ENCODE results near the gene ACTL10.

Gene ACTL10

DNA sequence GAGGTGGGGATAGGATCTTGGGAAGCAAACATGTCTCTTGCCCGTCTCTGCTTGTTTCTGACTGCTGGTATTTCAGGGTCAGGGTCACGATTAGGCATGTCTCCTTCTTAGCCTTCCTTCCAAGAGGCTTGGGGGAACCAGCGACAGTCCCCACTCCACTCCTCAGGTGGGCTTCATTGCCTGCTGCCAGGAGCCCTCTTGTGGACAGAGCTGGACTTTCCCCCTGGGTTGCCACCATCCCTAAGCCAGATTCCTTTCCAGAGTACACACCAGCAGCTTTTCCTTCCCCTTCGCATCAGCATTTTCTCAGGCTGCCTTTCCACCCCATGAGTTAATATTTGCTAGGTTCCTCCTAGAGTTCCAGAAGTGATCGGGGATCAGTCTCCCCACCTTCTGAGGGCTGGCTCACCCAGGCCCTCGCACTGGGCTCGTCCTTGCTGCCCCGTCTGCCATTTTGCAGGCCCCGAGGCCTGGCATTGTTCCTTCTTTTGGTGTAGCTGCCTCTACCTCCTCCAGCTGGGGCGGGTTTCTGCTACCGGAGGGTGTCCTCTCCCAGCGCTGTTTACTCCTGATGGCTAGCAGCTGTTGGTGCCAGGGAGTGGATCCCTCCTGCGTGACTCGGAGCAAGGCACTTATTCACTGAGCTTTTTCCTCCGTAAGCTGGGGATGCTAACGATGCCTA lies 13.4 kb upstream of the ACTL10 start (continued):
- TF ChIP-seq, protein P1, sequence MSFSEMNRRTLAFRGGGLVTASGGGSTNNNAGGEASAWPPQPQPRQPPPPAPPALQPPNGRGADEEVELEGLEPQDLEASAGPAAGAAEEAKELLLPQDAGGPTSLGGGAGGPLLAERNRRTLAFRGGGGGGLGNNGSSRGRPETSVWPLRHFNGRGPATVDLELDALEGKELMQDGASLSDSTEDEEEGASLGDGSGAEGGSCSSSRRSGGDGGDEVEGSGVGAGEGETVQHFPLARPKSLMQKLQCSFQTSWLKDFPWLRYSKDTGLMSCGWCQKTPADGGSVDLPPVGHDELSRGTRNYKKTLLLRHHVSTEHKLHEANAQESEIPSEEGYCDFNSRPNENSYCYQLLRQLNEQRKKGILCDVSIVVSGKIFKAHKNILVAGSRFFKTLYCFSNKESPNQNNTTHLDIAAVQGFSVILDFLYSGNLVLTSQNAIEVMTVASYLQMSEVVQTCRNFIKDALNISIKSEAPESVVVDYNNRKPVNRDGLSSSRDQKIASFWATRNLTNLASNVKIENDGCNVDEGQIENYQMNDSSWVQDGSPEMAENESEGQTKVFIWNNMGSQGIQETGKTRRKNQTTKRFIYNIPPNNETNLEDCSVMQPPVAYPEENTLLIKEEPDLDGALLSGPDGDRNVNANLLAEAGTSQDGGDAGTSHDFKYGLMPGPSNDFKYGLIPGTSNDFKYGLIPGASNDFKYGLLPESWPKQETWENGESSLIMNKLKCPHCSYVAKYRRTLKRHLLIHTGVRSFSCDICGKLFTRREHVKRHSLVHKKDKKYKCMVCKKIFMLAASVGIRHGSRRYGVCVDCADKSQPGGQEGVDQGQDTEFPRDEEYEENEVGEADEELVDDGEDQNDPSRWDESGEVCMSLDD (tag by site-specific recombination; IDR thresholded peaks at IDR 0.05): no peak
- TF ChIP-seq ZNF335 (tag by site-specific recombination; conservative IDR thresholded peaks at IDR 0.05) (no peak), ZNF707 (tag by site-specific recombination; IDR thresholded peaks at IDR 0.05) (no peak), ZNF416 (tag by site-specific recombination; IDR thresholded peaks at IDR 0.05) (no peak), ZNF629 (tag by site-specific recombination; IDR thresholded peaks at IDR 0.05) (peak; percentile 37; the same call in 1 of the 2 replicates), ZNF658 (tag by site-specific recombination; IDR thresholded peaks at IDR 0.05) (no peak), ZNF202 (tag by site-specific recombination; IDR thresholded peaks at IDR 0.05; ENCODE audit: borderline replicate concordance) (no peak), ZBTB20 (tag by site-specific recombination; IDR thresholded peaks at IDR 0.05) (no peak), FEZF1 (tag by site-specific recombination; IDR thresholded peaks at IDR 0.05) (no peak), ZNF221 (tag by site-specific recombination; IDR thresholded peaks at IDR 0.05; ENCODE audit: borderline replicate concordance) (no peak), ZNF621 (tag by site-specific recombination; IDR thresholded peaks at IDR 0.05) (no peak), ZNF391 (tag by site-specific recombination; IDR thresholded peaks at IDR 0.05; ENCODE audit: borderline replicate concordance, low read depth) (peak; percentile 54; the same call in 1 of the 2 replicates), ZNF473 (tag by site-specific recombination; IDR thresholded peaks at IDR 0.05) (no peak), SP7 (tag by site-specific recombination; IDR thresholded peaks at IDR 0.05) (no peak; the same call in 1 of the 2 replicates), ZNF112 (tag by site-specific recombination; IDR thresholded peaks at IDR 0.05) (no peak), SP2 (tag by site-specific recombination; IDR thresholded peaks at IDR 0.05) (no peak), ZNF768 (tag by site-specific recombination; IDR thresholded peaks at IDR 0.05) (no peak), KLF9 (tag by site-specific recombination; IDR thresholded peaks at IDR 0.05; ENCODE audit: low read depth) (no peak), ZBTB7A (tag by site-specific recombination; IDR thresholded peaks at IDR 0.05; ENCODE audit: low read depth) (0 out of 2 replicates have a peak, but pooled peaks have one; percentile 55), ZNF600 (tag by site-specific recombination; IDR thresholded peaks at IDR 0.05) (peak; percentile 61), ZNF211 (tag by site-specific recombination; IDR thresholded peaks at IDR 0.05; ENCODE audit: low read depth) (no peak), HOXC10 (CRISPR knock-in tag; IDR thresholded peaks at IDR 0.05) (no peak), MYNN (tag by site-specific recombination; IDR thresholded peaks at IDR 0.05; ENCODE audit: borderline replicate concordance) (no peak)
- TF ChIP-seq, protein P2, sequence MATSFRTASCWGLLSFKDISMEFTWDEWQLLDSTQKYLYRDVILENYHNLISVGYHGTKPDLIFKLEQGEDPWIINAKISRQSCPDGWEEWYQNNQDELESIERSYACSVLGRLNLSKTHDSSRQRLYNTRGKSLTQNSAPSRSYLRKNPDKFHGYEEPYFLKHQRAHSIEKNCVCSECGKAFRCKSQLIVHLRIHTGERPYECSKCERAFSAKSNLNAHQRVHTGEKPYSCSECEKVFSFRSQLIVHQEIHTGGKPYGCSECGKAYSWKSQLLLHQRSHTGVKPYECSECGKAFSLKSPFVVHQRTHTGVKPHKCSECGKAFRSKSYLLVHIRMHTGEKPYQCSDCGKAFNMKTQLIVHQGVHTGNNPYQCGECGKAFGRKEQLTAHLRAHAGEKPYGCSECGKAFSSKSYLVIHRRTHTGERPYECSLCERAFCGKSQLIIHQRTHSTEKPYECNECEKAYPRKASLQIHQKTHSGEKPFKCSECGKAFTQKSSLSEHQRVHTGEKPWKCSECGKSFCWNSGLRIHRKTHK (tag by site-specific recombination; IDR thresholded peaks at IDR 0.05): no peak
- TF ChIP-seq, protein P3, sequence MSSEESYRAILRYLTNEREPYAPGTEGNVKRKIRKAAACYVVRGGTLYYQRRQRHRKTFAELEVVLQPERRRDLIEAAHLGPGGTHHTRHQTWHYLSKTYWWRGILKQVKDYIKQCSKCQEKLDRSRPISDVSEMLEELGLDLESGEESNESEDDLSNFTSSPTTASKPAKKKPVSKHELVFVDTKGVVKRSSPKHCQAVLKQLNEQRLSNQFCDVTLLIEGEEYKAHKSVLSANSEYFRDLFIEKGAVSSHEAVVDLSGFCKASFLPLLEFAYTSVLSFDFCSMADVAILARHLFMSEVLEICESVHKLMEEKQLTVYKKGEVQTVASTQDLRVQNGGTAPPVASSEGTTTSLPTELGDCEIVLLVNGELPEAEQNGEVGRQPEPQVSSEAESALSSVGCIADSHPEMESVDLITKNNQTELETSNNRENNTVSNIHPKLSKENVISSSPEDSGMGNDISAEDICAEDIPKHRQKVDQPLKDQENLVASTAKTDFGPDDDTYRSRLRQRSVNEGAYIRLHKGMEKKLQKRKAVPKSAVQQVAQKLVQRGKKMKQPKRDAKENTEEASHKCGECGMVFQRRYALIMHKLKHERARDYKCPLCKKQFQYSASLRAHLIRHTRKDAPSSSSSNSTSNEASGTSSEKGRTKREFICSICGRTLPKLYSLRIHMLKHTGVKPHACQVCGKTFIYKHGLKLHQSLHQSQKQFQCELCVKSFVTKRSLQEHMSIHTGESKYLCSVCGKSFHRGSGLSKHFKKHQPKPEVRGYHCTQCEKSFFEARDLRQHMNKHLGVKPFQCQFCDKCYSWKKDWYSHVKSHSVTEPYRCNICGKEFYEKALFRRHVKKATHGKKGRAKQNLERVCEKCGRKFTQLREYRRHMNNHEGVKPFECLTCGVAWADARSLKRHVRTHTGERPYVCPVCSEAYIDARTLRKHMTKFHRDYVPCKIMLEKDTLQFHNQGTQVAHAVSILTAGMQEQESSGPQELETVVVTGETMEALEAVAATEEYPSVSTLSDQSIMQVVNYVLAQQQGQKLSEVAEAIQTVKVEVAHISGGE (tag by site-specific recombination; conservative IDR thresholded peaks at IDR 0.05; ENCODE audit: low read depth): no peak
- TF ChIP-seq, protein P4, sequence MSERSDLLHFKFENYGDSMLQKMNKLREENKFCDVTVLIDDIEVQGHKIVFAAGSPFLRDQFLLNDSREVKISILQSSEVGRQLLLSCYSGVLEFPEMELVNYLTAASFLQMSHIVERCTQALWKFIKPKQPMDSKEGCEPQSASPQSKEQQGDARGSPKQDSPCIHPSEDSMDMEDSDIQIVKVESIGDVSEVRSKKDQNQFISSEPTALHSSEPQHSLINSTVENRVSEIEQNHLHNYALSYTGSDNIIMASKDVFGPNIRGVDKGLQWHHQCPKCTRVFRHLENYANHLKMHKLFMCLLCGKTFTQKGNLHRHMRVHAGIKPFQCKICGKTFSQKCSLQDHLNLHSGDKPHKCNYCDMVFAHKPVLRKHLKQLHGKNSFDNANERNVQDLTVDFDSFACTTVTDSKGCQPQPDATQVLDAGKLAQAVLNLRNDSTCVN (tag by site-specific recombination; optimal IDR thresholded peaks at IDR 0.05): no peak
- TF ChIP-seq, protein P5, sequence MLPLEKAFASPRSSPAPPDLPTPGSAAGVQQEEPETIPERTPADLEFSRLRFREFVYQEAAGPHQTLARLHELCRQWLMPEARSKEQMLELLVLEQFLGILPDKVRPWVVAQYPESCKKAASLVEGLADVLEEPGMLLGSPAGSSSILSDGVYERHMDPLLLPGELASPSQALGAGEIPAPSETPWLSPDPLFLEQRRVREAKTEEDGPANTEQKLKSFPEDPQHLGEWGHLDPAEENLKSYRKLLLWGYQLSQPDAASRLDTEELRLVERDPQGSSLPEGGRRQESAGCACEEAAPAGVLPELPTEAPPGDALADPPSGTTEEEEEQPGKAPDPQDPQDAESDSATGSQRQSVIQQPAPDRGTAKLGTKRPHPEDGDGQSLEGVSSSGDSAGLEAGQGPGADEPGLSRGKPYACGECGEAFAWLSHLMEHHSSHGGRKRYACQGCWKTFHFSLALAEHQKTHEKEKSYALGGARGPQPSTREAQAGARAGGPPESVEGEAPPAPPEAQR (tag by site-specific recombination; IDR thresholded peaks at IDR 0.05): no peak
